Measurements from ENCODE around the gene AGTR1. TPM values are rescaled to one million over a fixed set of nuclear protein-coding genes. Genes with fewer than 3 reads are reported as not detected.

The AGTR1 gene
- total and polyA plus RNA-seq, 2 of the 13 experiments (the other 11 are each of a cell fraction or from before 2014, with no cell fraction given) = 0.64 to 1.5 TPM

DNA sequence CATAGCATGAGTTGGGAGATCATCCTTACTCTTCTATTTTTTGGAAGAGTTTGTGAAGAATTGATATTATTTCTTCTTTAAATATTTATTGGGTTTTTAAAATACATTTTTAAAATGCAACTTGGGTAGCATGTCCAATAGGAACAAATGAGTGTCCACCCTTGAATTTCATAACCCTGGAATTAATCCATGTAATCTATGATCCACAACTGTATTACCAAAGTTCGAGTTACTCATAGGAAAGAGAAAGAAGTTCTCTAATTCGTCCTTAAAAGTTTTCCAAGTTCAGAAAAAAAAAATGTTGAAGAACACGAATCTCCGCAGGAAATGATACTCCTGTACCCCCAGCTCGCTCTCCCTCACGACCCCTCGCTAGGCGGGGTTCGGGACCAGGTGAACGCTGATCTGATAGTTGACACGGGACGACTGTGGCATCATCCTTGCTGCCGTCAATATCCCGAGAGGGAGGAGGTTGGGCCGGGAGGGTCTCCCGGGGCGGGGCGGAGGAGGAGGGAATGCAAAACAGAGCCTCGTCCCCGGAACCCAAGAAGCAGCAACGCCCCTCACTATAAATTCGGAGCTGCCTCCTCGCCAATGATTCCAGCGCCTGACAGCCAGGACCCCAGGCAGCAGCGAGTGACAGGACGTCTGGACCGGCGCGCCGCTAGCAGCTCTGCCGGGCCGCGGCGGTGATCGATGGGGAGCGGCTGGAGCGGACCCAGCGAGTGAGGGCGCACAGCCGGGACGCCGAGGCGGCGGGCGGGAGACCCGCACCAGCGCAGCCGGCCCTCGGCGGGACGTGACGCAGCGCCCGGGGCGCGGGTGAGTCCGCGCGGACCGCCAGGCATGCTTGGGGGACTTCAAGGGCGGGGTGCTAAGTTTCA, at the start of gene AGTR1 (continued):
- TF ChIP-seq, protein P1, sequence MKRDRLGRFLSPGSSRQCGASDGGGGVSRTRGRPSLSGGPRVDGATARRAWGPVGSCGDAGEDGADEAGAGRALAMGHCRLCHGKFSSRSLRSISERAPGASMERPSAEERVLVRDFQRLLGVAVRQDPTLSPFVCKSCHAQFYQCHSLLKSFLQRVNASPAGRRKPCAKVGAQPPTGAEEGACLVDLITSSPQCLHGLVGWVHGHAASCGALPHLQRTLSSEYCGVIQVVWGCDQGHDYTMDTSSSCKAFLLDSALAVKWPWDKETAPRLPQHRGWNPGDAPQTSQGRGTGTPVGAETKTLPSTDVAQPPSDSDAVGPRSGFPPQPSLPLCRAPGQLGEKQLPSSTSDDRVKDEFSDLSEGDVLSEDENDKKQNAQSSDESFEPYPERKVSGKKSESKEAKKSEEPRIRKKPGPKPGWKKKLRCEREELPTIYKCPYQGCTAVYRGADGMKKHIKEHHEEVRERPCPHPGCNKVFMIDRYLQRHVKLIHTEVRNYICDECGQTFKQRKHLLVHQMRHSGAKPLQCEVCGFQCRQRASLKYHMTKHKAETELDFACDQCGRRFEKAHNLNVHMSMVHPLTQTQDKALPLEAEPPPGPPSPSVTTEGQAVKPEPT (CRISPR knock-in tag; IDR thresholded peaks at IDR 0.05; ENCODE audit: low read depth) = peak; percentile 46; the same call in 1 of the 2 replicates
- TF ChIP-seq, protein P2, sequence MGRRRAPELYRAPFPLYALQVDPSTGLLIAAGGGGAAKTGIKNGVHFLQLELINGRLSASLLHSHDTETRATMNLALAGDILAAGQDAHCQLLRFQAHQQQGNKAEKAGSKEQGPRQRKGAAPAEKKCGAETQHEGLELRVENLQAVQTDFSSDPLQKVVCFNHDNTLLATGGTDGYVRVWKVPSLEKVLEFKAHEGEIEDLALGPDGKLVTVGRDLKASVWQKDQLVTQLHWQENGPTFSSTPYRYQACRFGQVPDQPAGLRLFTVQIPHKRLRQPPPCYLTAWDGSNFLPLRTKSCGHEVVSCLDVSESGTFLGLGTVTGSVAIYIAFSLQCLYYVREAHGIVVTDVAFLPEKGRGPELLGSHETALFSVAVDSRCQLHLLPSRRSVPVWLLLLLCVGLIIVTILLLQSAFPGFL (CRISPR knock-in tag; IDR thresholded peaks at IDR 0.05) = no peak
- TF ChIP-seq HOXA7 (CRISPR knock-in tag; IDR thresholded peaks at IDR 0.05) (no peak), POLR2AphosphoS5 (IDR thresholded peaks at IDR 0.05; ENCODE audit: low read depth, low read length) (peak; percentile 44; the same call in 1 of the 2 replicates)

- no peaks in the 10 kb centered on the region for H3K36me3 ChIP-seq (replicated peaks in 1 of 2; ENCODE audit: control insufficient read depth in 1 of 2, insufficient read depth in 2 of 2, low read length in 2 of 2)
- TF ChIP-seq ZNF660 (CRISPR knock-in tag; IDR thresholded peaks at IDR 0.05; ENCODE audit: borderline replicate concordance, low read depth) = no peak
- TF ChIP-seq NR2F6 (IDR thresholded peaks at IDR 0.05) = no peak
- TF ChIP-seq NR2F6 (CRISPR knock-in tag; IDR thresholded peaks at IDR 0.05) = no peak
- TF ChIP-seq ZNF614 (CRISPR knock-in tag; IDR thresholded peaks at IDR 0.05; ENCODE audit: borderline replicate concordance) = no peak
- no peak for TF ChIP-seq SP5 (CRISPR knock-in tag; IDR thresholded peaks at IDR 0.05; ENCODE audit: borderline replicate concordance, low read depth)
- TF ChIP-seq ZNF629 (CRISPR knock-in tag; conservative IDR thresholded peaks at IDR 0.05) = no peak
- TF ChIP-seq ZFYVE20 (CRISPR knock-in tag; IDR thresholded peaks at IDR 0.05; ENCODE audit: borderline replicate concordance, low read depth) = no peak
- no peak for TF ChIP-seq JDP2 (CRISPR knock-in tag; IDR thresholded peaks at IDR 0.05; ENCODE audit: borderline replicate concordance)
- TF ChIP-seq, protein P3, sequence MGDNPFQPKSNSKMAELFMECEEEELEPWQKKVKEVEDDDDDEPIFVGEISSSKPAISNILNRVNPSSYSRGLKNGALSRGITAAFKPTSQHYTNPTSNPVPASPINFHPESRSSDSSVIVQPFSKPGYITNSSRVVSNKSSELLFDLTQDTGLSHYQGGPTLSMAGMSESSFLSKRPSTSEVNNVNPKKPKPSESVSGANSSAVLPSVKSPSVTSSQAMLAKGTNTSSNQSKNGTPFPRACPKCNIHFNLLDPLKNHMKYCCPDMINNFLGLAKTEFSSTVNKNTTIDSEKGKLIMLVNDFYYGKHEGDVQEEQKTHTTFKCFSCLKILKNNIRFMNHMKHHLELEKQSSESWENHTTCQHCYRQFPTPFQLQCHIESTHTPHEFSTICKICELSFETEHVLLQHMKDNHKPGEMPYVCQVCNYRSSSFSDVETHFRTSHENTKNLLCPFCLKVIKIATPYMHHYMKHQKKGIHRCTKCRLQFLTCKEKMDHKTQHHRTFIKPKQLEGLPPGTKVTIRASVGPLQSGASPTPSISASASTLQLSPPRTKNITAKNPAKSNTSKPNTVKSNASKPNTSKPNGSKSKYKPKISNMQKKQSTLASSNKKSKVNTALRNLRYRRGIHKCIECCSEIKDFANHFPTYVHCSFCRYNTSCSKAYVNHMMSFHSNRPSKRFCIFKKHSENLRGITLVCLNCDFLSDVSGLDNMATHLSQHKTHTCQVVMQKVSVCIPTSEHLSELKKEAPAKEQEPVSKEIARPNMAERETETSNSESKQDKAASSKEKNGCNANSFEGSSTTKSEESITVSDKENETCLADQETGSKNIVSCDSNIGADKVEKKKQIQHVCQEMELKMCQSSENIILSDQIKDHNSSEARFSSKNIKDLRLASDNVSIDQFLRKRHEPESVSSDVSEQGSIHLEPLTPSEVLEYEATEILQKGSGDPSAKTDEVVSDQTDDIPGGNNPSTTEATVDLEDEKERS (CRISPR knock-in tag; IDR thresholded peaks at IDR 0.05) = no peak
- TF ChIP-seq DR1 (CRISPR knock-in tag; IDR thresholded peaks at IDR 0.05) = no peak
- TF ChIP-seq CCDC6 (CRISPR knock-in tag; IDR thresholded peaks at IDR 0.05) = no peak
- TF ChIP-seq, protein P4, sequence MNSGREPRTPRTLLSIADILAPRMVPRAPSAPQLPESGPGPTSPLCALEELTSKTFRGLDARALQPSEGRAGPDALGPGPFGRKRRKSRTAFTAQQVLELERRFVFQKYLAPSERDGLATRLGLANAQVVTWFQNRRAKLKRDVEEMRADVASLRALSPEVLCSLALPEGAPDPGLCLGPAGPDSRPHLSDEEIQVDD (CRISPR knock-in tag; IDR thresholded peaks at IDR 0.05; ENCODE audit: borderline replicate concordance) = no peak
These were observed 48.9 kb upstream of the AGTR1 start for GRCh38 chr3:148648685-148649352.

More at GRCh38 chr3:148648685-148649352, 48.9 kb upstream of the AGTR1 start:
- in situ Hi-C loops (cut with HindIII; ENCODE audit: extremely low pct_ligation_motif_present, low pct_unique_long_range_greater_than_20kb) (no loop called here), intact Hi-C loops (cut with micrococcal nuclease; ENCODE audit: unreplicated experiment) (no loop called here)
- no peak for DNase-seq (ENCODE audit: low spot score)
- Histone ChIP-seq H2AFZ (ENCODE audit: low read length) (no peak overlapping the region), H3K27ac (ENCODE audit: extremely low read length, insufficient read depth, low read length) (no peak overlapping the region), H3K4me3 (replicated peaks in 1 of 3; ENCODE audit: insufficient read depth in 1 of 3, low read depth in 2 of 3, low read length in 3 of 3) (no peak overlapping the region), H3K4me2 (ENCODE audit: low read depth, low read length) (no peak overlapping the region), H3K27me3 (ENCODE audit: control insufficient read depth in 1 of 2, insufficient read depth in 2 of 2, low read length in 2 of 2) (no peaks in the 10 kb centered on the region), H3K9ac (ENCODE audit: insufficient read depth, low read depth, low read length) (no peak overlapping the region), H3K4me1 (ENCODE audit: insufficient read depth, low read length) (peaks cover 14% of the 10 kb centered on the region), H3K79me2 (ENCODE audit: insufficient read depth, low read length) (no peaks in the 10 kb centered on the region), H3K9me3 (ENCODE audit: low read length) (no peaks in the 10 kb centered on the region), H4K20me1 (ENCODE audit: insufficient read depth, low read length) (no peaks in the 10 kb centered on the region)
- WGBS (ENCODE audit: low lambda C conversion rate) = 88% methylated on average over 3 of the region's 3 CpGs
- BruUV-seq (replicated peaks) = no TSS peak
- POLR2A ChIA-PET = no interaction called here
- CTCF ChIA-PET (ENCODE audit: low intra/inter-chr PET ratio, low total read pairs) = no interaction called here
- no peak for ATAC-seq
- no peak for FAIRE-seq
